Lower leg skin (tissue), 4 donors: ENCODE data around the gene SUGCT. TPM values are rescaled to one million over a fixed set of nuclear protein-coding genes. Genes with fewer than 3 reads are reported as not detected.
"Not testable (repeated sequence)": the region's sequence is repeated elsewhere in the genome, so short reads cannot be mapped to it uniquely, and the experiment has no call there.

Source experiments
- DNase-seq, 2 donors: peaks; one replicate each; pipeline ENCODE4 v3.0.0-alpha.2; 2019; ENCODE audit warnings: low spot score in 2 of 2
- H3K4me3 ChIP-seq: fragments of 200-600 bp; sonication (generic); 2 replicates; pipeline ENCODE4 v1.5.1; 2017; ENCODE audit warnings: mild to moderate bottlenecking, low read depth; ENCODE audit not compliant: poor library complexity, severe bottlenecking
- CTCF ChIP-seq, 3 donors: fragments of 450-650 bp; IDR thresholded peaks; one replicate each; pipeline ENCODE4 v1.5.1; 2016; ENCODE audit warnings: antibody characterized with exemption in 3 of 3, mild to moderate bottlenecking in 3 of 3, moderate library complexity in 2 of 3
- POLR2A ChIP-seq, 2 donors: fragments of 450-650 bp; IDR thresholded peaks; one replicate each; pipeline ENCODE4 v1.6.1; 2016 to 2017; ENCODE audit warnings: antibody characterized with exemption in 2 of 2, mild to moderate bottlenecking in 1 of 2, moderate library complexity in 1 of 2
- WGBS, 2 donors: methylation state at CpG; one replicate each; pipeline ENCODE4 v1.1.5; 2018; 5-methylcytosine and 5-hydroxymethylcytosine counted together
- intact Hi-C: fragments of 100-400 bp; cut with DNase I; formaldehyde crosslinking; loops from one replicate; pipeline ENCODE4 v1.15.0; 2023; ENCODE audit warnings: low total_unique reads
- total RNA-seq, 4 donors: library from RNA; depleted of rRNA; stranded (reverse); fragments of >200 nt; gene quantifications; one replicate each; pipeline ENCODE4 v1.1.0, GENCODE V29; 2016

SUGCT gene
- total RNA-seq, 4 donors from 2014 or later: 0.49 to 1.6 (median 0.59) TPM; not detected in 1

- TF ChIP-seq POLR2A (IDR thresholded peaks at IDR 0.05) (no peak), CTCF (IDR thresholded peaks at IDR 0.05) (no peak)
- H3K4me3 ChIP-seq: no peak overlapping the region
- intact Hi-C loops: no loop called here
- DNase-seq: no peak
- 95 to 98% methylated on average over 2 of the region's 2 CpGs for WGBS, 2 donors
Observed at GRCh38 chr7:40115936-40116335, 18.9 kb upstream of the SUGCT start.

- DNase-seq, intact Hi-C loops, H3K4me3 ChIP-seq: not testable (repeated sequence)
- WGBS, 2 donors: 85 to 94% methylated on average over 9 of the region's 9 CpGs
Observed at GRCh38 chr7:40117199-40117598, 17.6 kb upstream of the SUGCT start.

- WGBS, 2 donors: 78 to 84% methylated on average over 7 of the region's 7 CpGs
- H3K4me3 ChIP-seq, intact Hi-C loops, DNase-seq: not testable (repeated sequence)
Observed at GRCh38 chr7:40118201-40118600, 16.6 kb upstream of the SUGCT start.

GRCh38 chr7:40120020-40120419 lies 14.8 kb upstream of the SUGCT start:
- H3K4me3 ChIP-seq: no peak overlapping the region
- WGBS, 2 donors: 93% methylated on average over 5 of the region's 5 CpGs
- no peak for DNase-seq
- TF ChIP-seq CTCF (IDR thresholded peaks at IDR 0.05) (no peak), POLR2A (IDR thresholded peaks at IDR 0.05) (no peak)
- intact Hi-C loops: no loop called here

GRCh38 chr7:40122100-40122939 lies 12.5 kb upstream of the SUGCT start:
- H3K4me3 ChIP-seq, DNase-seq, intact Hi-C loops: not testable (repeated sequence)
- 96% methylated on average over 14 of the region's 14 CpGs for WGBS, 2 donors

- no peak for DNase-seq
- intact Hi-C loops: no loop called here
- TF ChIP-seq POLR2A (IDR thresholded peaks at IDR 0.05) (no peak), CTCF (IDR thresholded peaks at IDR 0.05) (no peak)
- 94 to 100% methylated on average over 2 of the region's 2 CpGs for WGBS, 2 donors
- no peak overlapping the region for H3K4me3 ChIP-seq
Observed at GRCh38 chr7:40122940-40123254, 11.9 kb upstream of the SUGCT start.

- peak in 1 of 2 donors; percentile 88 for DNase-seq
- no peak for TF ChIP-seq POLR2A (IDR thresholded peaks at IDR 0.05)
- no peak for TF ChIP-seq CTCF (IDR thresholded peaks at IDR 0.05)
- intact Hi-C loops: no loop called here
- WGBS, 2 donors: 1% methylated on average over 33 to 34 of the region's 36 CpGs
- peak overlapping the region; percentile 93 for H3K4me3 ChIP-seq
Observed at GRCh38 chr7:40133561-40134427, 1.0 kb upstream of the SUGCT start.
